Activated CD8-positive, alpha-beta memory T cell treated with anti-CD3 and anti-CD28 coated beads for 36 hours (primary cell): Measurements from ENCODE around the gene BCAS4. TPM values are rescaled to one million over a fixed set of nuclear protein-coding genes. Genes with fewer than 3 reads are reported as not detected.

Source experiments
- CTCF ChIA-PET: fragments of 350-600 bp; sonication (Branson Sonifier 250); formaldehyde crosslinking; loops from one replicate; lab custom pipeline; 2021; ENCODE audit warnings: antibody characterized with exemption; lab: Charles Lee
- POLR2A ChIA-PET: fragments of 350-600 bp; sonication (Branson Sonifier 250); formaldehyde crosslinking; loops from one replicate; lab custom pipeline; 2021; ENCODE audit warnings: antibody characterized with exemption; lab: Charles Lee
- total RNA-seq, 2 experiments: library from RNA; stranded (reverse); gene quantifications; one replicate each; pipeline ENCODE4 v1.2.3, GENCODE V29; 2021

The BCAS4 gene
- total RNA-seq, 2 experiments from 2014 or later: 23.2 to 23.7 TPM

DNA sequence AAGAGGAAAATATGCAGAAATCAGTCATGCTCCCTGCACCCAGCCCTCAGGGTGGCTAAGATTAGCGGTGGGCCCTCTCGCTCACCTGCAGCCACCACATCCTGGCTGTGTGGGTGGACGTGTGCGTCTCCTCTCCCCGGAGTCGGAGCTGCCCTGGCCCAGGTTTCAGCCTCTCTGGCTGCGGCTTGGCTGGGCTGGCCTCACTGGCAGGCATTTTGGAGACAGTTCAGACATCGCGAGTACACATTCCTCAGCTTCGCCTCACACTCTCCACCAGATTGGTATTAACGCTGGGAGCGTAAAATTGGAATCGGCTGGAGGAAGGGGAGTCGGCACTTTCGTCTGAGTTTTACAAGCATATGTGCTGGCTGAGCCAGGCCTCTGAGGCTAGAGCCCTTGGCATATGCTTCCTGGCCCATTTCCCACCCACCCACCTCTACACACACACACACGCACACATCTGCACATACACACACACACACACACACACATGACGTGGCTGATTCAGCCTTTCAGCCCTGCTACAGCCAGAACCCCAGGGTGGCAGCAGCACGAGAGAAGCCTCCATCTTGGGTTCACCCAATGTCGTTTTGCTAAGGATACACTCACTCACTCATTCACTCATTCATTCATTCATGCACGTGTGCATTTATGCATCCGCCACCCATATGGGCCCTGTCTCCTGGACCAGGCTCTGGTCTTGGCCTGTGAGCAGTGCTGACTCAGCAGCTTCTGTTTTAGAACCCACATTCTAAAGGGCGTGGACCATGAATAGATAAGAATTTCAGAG lies 42.9 kb downstream of the BCAS4 start:
- ChIA-PET POLR2A (no interaction called here), CTCF (no interaction called here)

GRCh38 chr20:50838322-50838625 lies 43.4 kb downstream of the BCAS4 start:
- ChIA-PET POLR2A (no interaction called here), CTCF (no interaction called here)

GRCh38 chr20:50838707-50839385 lies 44.0 kb downstream of the BCAS4 start:
- POLR2A ChIA-PET: no interaction called here
- CTCF ChIA-PET: no interaction called here

DNA sequence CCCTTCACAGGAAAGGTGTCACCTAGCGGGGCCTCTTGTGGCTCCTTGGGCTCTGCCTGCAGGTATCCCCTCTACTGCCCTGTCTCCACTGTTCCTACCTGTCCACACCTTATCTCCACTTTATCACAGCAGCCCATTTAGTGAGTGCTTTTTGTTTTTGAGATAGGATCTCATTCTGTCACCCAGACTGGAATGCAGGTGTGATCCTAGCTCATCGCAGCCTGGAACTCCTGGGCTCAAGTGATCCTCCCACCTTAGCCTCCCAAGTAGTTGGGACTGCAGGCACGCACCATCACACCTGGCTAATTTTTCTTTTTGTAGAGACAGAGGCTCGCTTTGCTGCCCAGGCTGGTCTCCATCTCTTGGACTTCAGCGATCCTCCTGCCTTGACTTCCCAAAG lies 48.0 kb downstream of the BCAS4 start:
- POLR2A ChIA-PET: no interaction called here
- CTCF ChIA-PET: no interaction called here

GRCh38 chr20:50843331-50844276 lies 48.7 kb downstream of the BCAS4 start:
- CTCF ChIA-PET: interaction anchor here (0.9 to 2.3 kb wide), 2 partner anchors 26 to 49 kb away, joined by 4 to 8 read pairs; partner anchors contain the start of gene BCAS4
- POLR2A ChIA-PET: no interaction called here

DNA sequence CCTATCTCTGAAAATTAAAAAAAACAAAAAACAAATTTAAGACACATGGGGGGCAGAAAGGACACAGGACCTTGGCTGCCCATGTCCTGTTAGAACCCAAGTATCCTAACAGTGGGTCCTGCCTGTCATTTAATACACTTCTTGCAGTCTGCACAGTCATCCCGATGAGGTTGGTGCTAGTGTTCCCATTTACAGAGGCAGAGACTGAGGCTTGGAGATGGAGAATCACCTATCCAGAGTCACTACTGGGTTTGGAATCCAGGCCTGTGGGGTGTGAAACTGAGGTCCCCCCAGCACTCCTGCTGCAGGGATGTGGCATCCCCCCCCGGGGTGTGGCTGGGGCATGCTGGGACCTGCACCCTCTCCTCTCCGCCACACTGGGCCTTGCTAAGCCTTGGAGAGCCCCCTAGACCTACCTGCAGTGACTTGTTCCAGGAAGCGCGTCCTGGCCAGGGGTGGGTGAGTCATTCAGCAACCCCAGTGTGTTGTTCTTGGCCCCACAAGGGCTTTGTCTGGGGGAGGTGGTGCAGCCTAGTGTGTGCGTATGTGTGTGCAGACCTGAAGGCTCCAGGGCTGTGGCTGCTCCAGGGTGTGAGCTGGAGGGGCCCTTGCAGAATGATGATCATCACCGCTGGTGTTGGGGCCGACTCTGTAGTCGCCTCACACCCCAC lies 49.7 kb downstream of the BCAS4 start:
- CTCF ChIA-PET: interaction anchor here (0.6 to 2.3 kb wide), 5 partner anchors 26 to 55 kb away, joined by 3 to 8 read pairs (median 4); partner anchors contain the start of gene BCAS4
- POLR2A ChIA-PET: interaction anchor here (0.7 kb wide), 1 partner anchor 86 kb away, joined by 3 read pairs; the partner anchor contains the start of gene ADNP

GRCh38 chr20:50845566-50846215 lies 50.8 kb downstream of the BCAS4 start:
- ChIA-PET POLR2A (interaction anchor here (0.7 kb wide), 1 partner anchor 85 kb away, joined by 3 read pairs; the partner anchor contains the start of gene ADNP), CTCF (interaction anchor here (0.6 to 2.3 kb wide), 4 partner anchors 28 to 54 kb away, joined by 3 to 8 read pairs (median 4); partner anchors contain the start of gene BCAS4)

- POLR2A ChIA-PET: interaction anchor here (0.6 kb wide), 1 partner anchor 50 kb away, joined by 3 read pairs; no protein-coding TSS in a partner anchor
- CTCF ChIA-PET: interaction anchor here (0.6 to 0.7 kb wide), 2 partner anchors 55 to 747 kb away, joined by 3 to 5 read pairs; no protein-coding TSS in a partner anchor
These were observed 53.5 kb downstream of the BCAS4 start for GRCh38 chr20:50848341-50848808.

DNA sequence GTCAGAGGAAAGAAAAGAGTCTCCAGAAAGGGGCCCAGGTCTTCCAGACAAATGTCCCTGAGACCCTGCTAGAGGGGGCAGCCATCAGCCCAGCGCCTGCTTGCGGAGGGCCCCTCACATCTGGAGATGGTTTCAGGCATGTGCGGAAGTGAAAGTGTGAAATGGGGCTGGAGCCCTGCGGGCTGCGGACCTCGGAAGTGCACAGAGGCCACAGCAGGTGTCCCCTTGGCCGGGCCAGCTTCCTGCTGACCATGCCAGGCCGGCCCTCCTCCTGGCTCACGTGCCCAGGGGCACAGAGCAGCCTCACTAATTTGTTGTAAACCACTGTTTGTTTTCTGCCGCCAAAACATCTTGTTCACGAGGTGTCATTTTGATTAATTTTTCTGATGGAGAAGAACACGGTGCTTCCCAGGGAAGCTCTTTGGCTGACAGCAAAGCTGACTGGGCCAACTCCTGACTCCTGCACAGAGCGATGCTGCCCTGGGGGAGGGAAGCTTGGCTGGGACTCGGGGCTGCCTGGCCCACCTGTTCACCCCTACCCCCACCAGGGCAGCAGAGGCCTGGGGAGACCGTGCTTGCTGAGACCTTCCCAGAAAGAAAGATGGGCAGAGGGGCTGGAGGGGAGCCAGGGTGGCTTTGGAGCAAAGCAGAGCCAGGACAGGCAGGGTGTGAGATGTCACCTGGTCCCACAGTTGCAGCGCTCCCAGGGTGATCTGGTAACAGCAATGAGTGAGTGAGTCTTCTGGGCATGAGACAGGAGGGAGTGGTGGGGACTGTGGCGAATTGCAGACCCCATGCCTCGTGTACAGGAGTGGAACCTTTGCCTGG lies 54.2 kb downstream of the BCAS4 start:
- CTCF ChIA-PET: interaction anchor here (0.6 kb wide), 1 partner anchor 55 kb away, joined by 5 read pairs; no protein-coding TSS in a partner anchor

GRCh38 chr20:50850721-50851286 lies 55.9 kb downstream of the BCAS4 start:
- POLR2A ChIA-PET: no interaction called here
- CTCF ChIA-PET: interaction anchor here (0.8 kb wide), 1 partner anchor 56 kb away, joined by 3 read pairs; the partner anchor contains the start of gene BCAS4

More for the DNA sequence above, 54.2 kb downstream of the BCAS4 start:
- POLR2A ChIA-PET: no interaction called here

- POLR2A ChIA-PET: no interaction called here
- CTCF ChIA-PET: no interaction called here
These were observed 57.2 kb downstream of the BCAS4 start for GRCh38 chr20:50852085-50852484.

DNA sequence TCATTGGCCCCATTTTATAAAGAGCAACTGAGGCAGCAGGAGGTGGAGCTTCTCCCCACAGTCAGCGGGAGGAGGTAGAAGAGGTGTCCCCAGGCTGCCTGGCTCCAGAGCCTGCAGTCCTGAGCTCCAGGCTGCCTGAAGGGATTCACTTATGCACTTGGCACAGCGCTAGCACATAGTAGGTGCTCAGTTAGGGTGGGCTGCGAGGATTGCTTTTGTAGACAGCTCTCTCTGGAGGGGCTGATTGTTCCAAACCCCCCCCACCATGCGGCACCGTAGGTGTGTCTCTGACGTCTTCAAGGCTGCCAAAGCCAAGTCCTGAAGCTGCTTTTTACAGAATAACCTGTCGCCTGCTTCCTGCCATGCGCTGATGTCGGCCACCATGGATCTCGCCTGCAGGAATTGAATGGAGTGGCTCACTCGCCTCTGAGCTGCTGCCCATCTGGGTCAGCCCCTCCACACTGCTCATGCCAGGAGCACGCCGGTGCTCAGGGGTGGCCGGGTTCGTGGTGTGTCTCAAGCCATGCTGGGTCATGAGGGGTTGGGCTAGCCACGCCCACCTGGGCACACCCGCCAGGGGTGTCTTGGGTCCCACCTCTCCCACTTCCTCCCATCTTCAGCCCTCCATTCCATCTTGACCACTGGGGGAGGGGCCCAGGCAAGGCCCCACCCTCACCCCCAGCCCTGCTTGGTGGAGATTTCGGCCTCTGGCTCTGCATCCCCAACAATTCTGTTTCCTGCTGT lies 59.8 kb downstream of the BCAS4 start:
- CTCF ChIA-PET: no interaction called here
- POLR2A ChIA-PET: no interaction called here

DNA sequence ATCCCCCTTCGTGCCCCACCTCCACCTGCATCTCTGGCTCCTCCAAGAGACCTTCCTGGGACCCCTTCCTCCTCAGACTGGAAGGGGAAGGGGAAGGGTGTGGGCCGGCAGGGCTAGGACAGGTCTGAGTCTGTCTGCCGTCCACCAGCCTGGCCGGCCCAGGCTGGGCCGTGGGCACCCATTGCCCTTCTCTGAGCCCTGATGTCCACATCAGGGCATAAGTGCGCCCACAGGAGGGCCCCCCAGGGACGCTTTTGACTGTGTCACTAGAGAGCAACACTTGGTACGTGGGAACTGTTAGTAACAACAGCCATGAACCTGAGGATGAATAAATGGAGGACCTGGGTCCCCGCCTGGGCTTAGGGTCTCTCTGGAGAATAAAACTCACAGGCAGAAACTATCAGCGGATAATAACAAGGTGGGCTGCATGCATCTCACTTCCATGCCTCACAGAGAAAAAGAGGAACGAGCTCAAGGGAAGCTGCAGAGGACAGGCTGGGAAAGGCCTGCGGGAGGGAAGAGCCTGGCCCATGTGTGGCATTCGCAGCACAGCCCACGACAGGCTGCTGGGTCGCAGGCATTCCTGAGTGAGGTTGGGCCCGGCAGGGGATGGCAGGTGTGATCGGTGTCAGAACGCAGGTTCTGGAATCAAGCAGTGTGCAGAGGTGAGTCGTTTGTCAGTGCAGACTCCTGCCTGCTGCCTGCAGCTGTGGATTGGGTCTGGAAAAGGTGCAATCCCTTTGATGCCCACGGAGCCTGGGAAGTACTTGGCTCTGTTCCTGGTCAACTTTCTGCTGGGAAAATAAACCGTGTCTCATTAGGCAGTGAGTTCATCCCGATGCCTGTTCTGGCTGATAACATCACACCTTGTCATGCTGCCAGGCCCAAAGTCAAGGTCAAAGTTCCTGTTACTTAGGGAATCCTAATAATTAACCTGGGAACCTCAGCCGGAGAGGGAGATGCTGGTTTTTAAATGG lies 60.9 kb downstream of the BCAS4 start:
- CTCF ChIA-PET: no interaction called here
- POLR2A ChIA-PET: no interaction called here

GRCh38 chr20:50856475-50857041 lies 61.7 kb downstream of the BCAS4 start:
- ChIA-PET POLR2A (no interaction called here), CTCF (no interaction called here)

GRCh38 chr20:50857348-50857747 lies 62.5 kb downstream of the BCAS4 start:
- ChIA-PET POLR2A (no interaction called here), CTCF (interaction anchor here (1.1 kb wide), 1 partner anchor 68 kb away, joined by 3 read pairs; no protein-coding TSS in a partner anchor)
